ENCODE results near the gene DHX34. TPM values are rescaled to one million over a fixed set of nuclear protein-coding genes. Genes with fewer than 3 reads are reported as not detected.

DHX34 gene
- total and polyA plus RNA-seq, 7 donors, result 7.5 to 30.6 (median 10.0) TPM

GRCh38 chr19:47419030-47419783, 70.1 kb downstream of the DHX34 start, which contains the start of gene MEIS3:
TSS of gene MEIS3 (minus strand) at chr19:47419527. CDS start at chr19:47419081, 446 bp downstream.
- DNase-seq (no peak), ATAC-seq (no peak)
- peaks cover 0 to 83% (median 46%) of the 10 kb centered on the region in 3 donors for H3K27me3 ChIP-seq (ENCODE audit: insufficient read depth in 3 of 3, low read length in 2 of 3)
- intact Hi-C loops (cut with DNase I), result no loop called here
- H3K27ac ChIP-seq, result no peak within 1 kb of the TSS
- no peak for TF ChIP-seq CTCF (IDR thresholded peaks at IDR 0.05)
- H3K4me3 ChIP-seq, result peak within 1 kb of the TSS; percentile 42
- no peaks in the 10 kb centered on the region for H3K36me3 ChIP-seq (ENCODE audit: insufficient read depth in 1 of 2, low read depth in 1 of 2)
- 0 to 3% (median 1%) methylated on average over 24 to 70 of the region's 70 CpGs for WGBS, 3 donors
- H3K9me3 ChIP-seq, result no peaks in the 10 kb centered on the region
- H3K4me1 ChIP-seq, result no peaks in the 10 kb centered on the region

GRCh38 chr19:47419789-47420188, 70.7 kb downstream of the DHX34 start:
- WGBS, 3 donors, result 8 to 11% (median 9%) methylated on average over 14 to 19 of the region's 19 CpGs
- Histone ChIP-seq H3K36me3 (ENCODE audit: insufficient read depth in 1 of 2, low read depth in 1 of 2) (no peaks in the 10 kb centered on the region), H3K9me3 (no peaks in the 10 kb centered on the region), H3K27ac (no peak overlapping the region), H3K27me3 (ENCODE audit: insufficient read depth in 3 of 3, low read length in 2 of 3) (peaks cover 0 to 85% (median 46%) of the 10 kb centered on the region in 3 donors), H3K4me3 (no peak overlapping the region), H3K4me1 (no peaks in the 10 kb centered on the region)
- intact Hi-C loops (cut with DNase I), result loop anchor here in 1 of 2 donors (10.0 kb wide), 1 partner anchor 125 kb away; no protein-coding TSS in a partner anchor
- DNase-seq, result no peak
- TF ChIP-seq CTCF (IDR thresholded peaks at IDR 0.05), result no peak
- ATAC-seq, result no peak

GRCh38 chr19:47421244-47421786, 72.2 kb downstream of the DHX34 start:
- WGBS, 3 donors, result 5 to 9% (median 5%) methylated on average over 13 to 16 of the region's 16 CpGs
- ATAC-seq, result no peak
- Histone ChIP-seq H3K9me3 (no peaks in the 10 kb centered on the region), H3K27me3 (ENCODE audit: insufficient read depth in 3 of 3, low read length in 2 of 3) (peaks cover 0 to 86% (median 44%) of the 10 kb centered on the region in 3 donors), H3K4me1 (no peaks in the 10 kb centered on the region), H3K36me3 (ENCODE audit: insufficient read depth in 1 of 2, low read depth in 1 of 2) (no peaks in the 10 kb centered on the region), H3K27ac (no peak overlapping the region), H3K4me3 (no peak overlapping the region)
- DNase-seq, result no peak
- TF ChIP-seq CTCF (IDR thresholded peaks at IDR 0.05), result no peak
- intact Hi-C loops (cut with DNase I), result loop anchor here in 1 of 2 donors (10.0 kb wide), 1 partner anchor 127 kb away; no protein-coding TSS in a partner anchor

GRCh38 chr19:47421844-47422395, 72.8 kb downstream of the DHX34 start:
- intact Hi-C loops (cut with DNase I), result loop anchor here in 1 of 2 donors (10.0 kb wide), 1 partner anchor 127 kb away; no protein-coding TSS in a partner anchor
- H3K27ac ChIP-seq, result no peak overlapping the region
- no peaks in the 10 kb centered on the region for H3K4me1 ChIP-seq
- no peak for TF ChIP-seq CTCF (IDR thresholded peaks at IDR 0.05)
- 1 to 2% (median 1%) methylated on average over 22 to 31 of the region's 31 CpGs for WGBS, 3 donors
- H3K4me3 ChIP-seq, result no peak overlapping the region
- peaks cover 0 to 82% (median 39%) of the 10 kb centered on the region in 3 donors for H3K27me3 ChIP-seq (ENCODE audit: insufficient read depth in 3 of 3, low read length in 2 of 3)
- no peaks in the 10 kb centered on the region for H3K9me3 ChIP-seq
- no peak for ATAC-seq
- DNase-seq, result no peak
- no peaks in the 10 kb centered on the region for H3K36me3 ChIP-seq (ENCODE audit: insufficient read depth in 1 of 2, low read depth in 1 of 2)
